GM23338 (cell line): Measurements from ENCODE around the gene TP73.

ENCODE experiments used
- JUNB ChIP-seq: IDR thresholded peaks from one replicate; pipeline ENCODE4 v1.6.1; 2016; ENCODE audit warnings: antibody characterized with exemption; ENCODE audit not compliant: unreplicated experiment
- POLR2AphosphoS5 ChIP-seq: IDR thresholded peaks from 2 replicates; pipeline ENCODE4 v1.6.1; 2016; ENCODE audit warnings: antibody characterized with exemption, low read depth
- REST ChIP-seq: IDR thresholded peaks from one replicate; pipeline ENCODE4 v1.6.1; 2018; ENCODE audit warnings: antibody characterized with exemption; ENCODE audit not compliant: unreplicated experiment
- STAT1 ChIP-seq: IDR thresholded peaks from one replicate; pipeline ENCODE4 v1.6.1; 2016; ENCODE audit warnings: antibody characterized with exemption; ENCODE audit not compliant: unreplicated experiment
- TF ChIP-seq, protein P1 (sequence below), 2 experiments: fragments of 200-600 bp in 1 of 2; sonication (generic) in 1 of 2; conservative IDR thresholded peaks; 2 replicates each; pipeline versions ENCODE4 v1.5.1 to v1.6.1; 2016 to 2017; ENCODE audit warnings: antibody characterized with exemption in 2 of 2, low read depth in 2 of 2, mild to moderate bottlenecking in 2 of 2, moderate library complexity in 1 of 2

- TF ChIP-seq, protein P1, sequence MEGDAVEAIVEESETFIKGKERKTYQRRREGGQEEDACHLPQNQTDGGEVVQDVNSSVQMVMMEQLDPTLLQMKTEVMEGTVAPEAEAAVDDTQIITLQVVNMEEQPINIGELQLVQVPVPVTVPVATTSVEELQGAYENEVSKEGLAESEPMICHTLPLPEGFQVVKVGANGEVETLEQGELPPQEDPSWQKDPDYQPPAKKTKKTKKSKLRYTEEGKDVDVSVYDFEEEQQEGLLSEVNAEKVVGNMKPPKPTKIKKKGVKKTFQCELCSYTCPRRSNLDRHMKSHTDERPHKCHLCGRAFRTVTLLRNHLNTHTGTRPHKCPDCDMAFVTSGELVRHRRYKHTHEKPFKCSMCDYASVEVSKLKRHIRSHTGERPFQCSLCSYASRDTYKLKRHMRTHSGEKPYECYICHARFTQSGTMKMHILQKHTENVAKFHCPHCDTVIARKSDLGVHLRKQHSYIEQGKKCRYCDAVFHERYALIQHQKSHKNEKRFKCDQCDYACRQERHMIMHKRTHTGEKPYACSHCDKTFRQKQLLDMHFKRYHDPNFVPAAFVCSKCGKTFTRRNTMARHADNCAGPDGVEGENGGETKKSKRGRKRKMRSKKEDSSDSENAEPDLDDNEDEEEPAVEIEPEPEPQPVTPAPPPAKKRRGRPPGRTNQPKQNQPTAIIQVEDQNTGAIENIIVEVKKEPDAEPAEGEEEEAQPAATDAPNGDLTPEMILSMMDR (conservative IDR thresholded peaks at IDR 0.05; ENCODE audit: low read depth in 2 of 2): no peak
- no peak for TF ChIP-seq JUNB
- TF ChIP-seq STAT1: no peak
- TF ChIP-seq REST: no peak
- TF ChIP-seq POLR2AphosphoS5: no peak
These were observed 86.6 kb downstream of the TP73 start for GRCh38 chr1:3738943-3739342.
